ENCODE measurements around the gene ARFGEF2. TPM values are rescaled to one million over a fixed set of nuclear protein-coding genes. Genes with fewer than 3 reads are reported as not detected.
A peak's percentile ranks its signal among the peaks of the same experiment; 100 is the strongest.

The ARFGEF2 gene
- total and polyA plus RNA-seq, 4 donors: 10.3 to 51.3 (median 16.6) TPM

GRCh38 chr20:48912065-48912464, 9.4 kb upstream of the ARFGEF2 start (continued):
- no peak for TF ChIP-seq EGR1 (IDR thresholded peaks at IDR 0.05; ENCODE audit: low read depth in 2 of 2)
- TF ChIP-seq GABPA (IDR thresholded peaks at IDR 0.05 in 1 of 2, conservative IDR thresholded peaks at IDR 0.05 in 1 of 2): no peak

- Histone ChIP-seq H3K27ac (ENCODE audit: low read depth in 1 of 2, low read length in 2 of 2) (no peak overlapping the region), H3K9ac (ENCODE audit: low read depth in 1 of 2, low read length in 2 of 2) (no peak overlapping the region), H3K9me3 (ENCODE audit: control insufficient read depth in 4 of 4, low read length in 3 of 4) (no peaks in the 10 kb centered on the region), H3K4me1 (ENCODE audit: control insufficient read depth in 4 of 4, insufficient read depth in 4 of 4, low read length in 3 of 4) (peaks cover 0 to 14% (median 9%) of the 10 kb centered on the region in 4 donors), H3K36me3 (ENCODE audit: control insufficient read depth in 4 of 4, insufficient read depth in 3 of 4, low read depth in 1 of 4, low read length in 3 of 4) (no peaks in the 10 kb centered on the region), H3K4me3 (ENCODE audit: low read depth in 1 of 3, low read length in 3 of 3) (no peak overlapping the region), H3K27me3 (ENCODE audit: control insufficient read depth in 4 of 4, insufficient read depth in 4 of 4, low read length in 3 of 4) (no peaks in the 10 kb centered on the region)
- TF ChIP-seq NR2F2 (IDR thresholded peaks at IDR 0.05) (no peak), FOXA1 (IDR thresholded peaks at IDR 0.05) (no peak), TAF1 (conservative IDR thresholded peaks at IDR 0.05) (no peak), YY1 (IDR thresholded peaks at IDR 0.05) (no peak), CTCF (IDR thresholded peaks at IDR 0.05; ENCODE audit: low read depth, low read length, missing input control) (no peak), EGR1 (IDR thresholded peaks at IDR 0.05; ENCODE audit: low read depth in 2 of 2) (no peak), HNF4G (IDR thresholded peaks at IDR 0.05) (no peak), RAD21 (IDR thresholded peaks at IDR 0.05) (no peak)
- WGBS: 90% methylated on average over 1 of the region's 1 CpG
- DNase-seq (ENCODE audit: low spot score): no peak
These were observed 4.8 kb upstream of the ARFGEF2 start for GRCh38 chr20:48916699-48917098.

GRCh38 chr20:48919336-48919881, 2.1 kb upstream of the ARFGEF2 start:
- no peak overlapping the region for H3K4me3 ChIP-seq (ENCODE audit: low read depth in 1 of 3, low read length in 3 of 3)
- no peaks in the 10 kb centered on the region for H3K9me3 ChIP-seq (ENCODE audit: control insufficient read depth in 4 of 4, low read length in 3 of 4)
- H3K36me3 ChIP-seq (ENCODE audit: control insufficient read depth in 4 of 4, insufficient read depth in 3 of 4, low read depth in 1 of 4, low read length in 3 of 4): no peaks in the 10 kb centered on the region
- H3K27ac ChIP-seq (ENCODE audit: low read depth in 1 of 2, low read length in 2 of 2): peak overlapping the region in 1 of 2 donors; percentile 33
- no peak overlapping the region for H3K9ac ChIP-seq (ENCODE audit: low read depth in 1 of 2, low read length in 2 of 2)
- DNase-seq (ENCODE audit: low spot score): no peak
- TF ChIP-seq MAX (IDR thresholded peaks at IDR 0.05) (no peak), TAF1 (conservative IDR thresholded peaks at IDR 0.05) (no peak), RXRA (IDR thresholded peaks at IDR 0.05) (no peak), ATF3 (IDR thresholded peaks at IDR 0.05) (no peak), SP1 (IDR thresholded peaks at IDR 0.05) (no peak), GABPA (IDR thresholded peaks at IDR 0.05 in 1 of 2, conservative IDR thresholded peaks at IDR 0.05 in 1 of 2) (no peak), FOXA2 (IDR thresholded peaks at IDR 0.05) (no peak), ZBTB33 (IDR thresholded peaks at IDR 0.05) (no peak), REST (IDR thresholded peaks at IDR 0.05) (no peak), CTCF (IDR thresholded peaks at IDR 0.05; ENCODE audit: low read depth, low read length, missing input control) (no peak), NR2F2 (IDR thresholded peaks at IDR 0.05) (no peak), EGR1 (IDR thresholded peaks at IDR 0.05; ENCODE audit: low read depth in 2 of 2) (no peak), HNF4G (IDR thresholded peaks at IDR 0.05) (no peak)
- H3K4me1 ChIP-seq (ENCODE audit: control insufficient read depth in 4 of 4, insufficient read depth in 4 of 4, low read length in 3 of 4): peaks cover 0 to 33% (median 29%) of the 10 kb centered on the region in 4 donors
- WGBS: 90% methylated on average over 6 of the region's 6 CpGs
- no peaks in the 10 kb centered on the region for H3K27me3 ChIP-seq (ENCODE audit: control insufficient read depth in 4 of 4, insufficient read depth in 4 of 4, low read length in 3 of 4)
